ENCODE measurements around the gene KIAA0825. TPM values are rescaled to one million over a fixed set of nuclear protein-coding genes. Genes with fewer than 3 reads are reported as not detected.

Gene KIAA0825
- total and polyA plus RNA-seq, 5 donors, result 0.43 to 4.2 (median 3.5) TPM

DNA sequence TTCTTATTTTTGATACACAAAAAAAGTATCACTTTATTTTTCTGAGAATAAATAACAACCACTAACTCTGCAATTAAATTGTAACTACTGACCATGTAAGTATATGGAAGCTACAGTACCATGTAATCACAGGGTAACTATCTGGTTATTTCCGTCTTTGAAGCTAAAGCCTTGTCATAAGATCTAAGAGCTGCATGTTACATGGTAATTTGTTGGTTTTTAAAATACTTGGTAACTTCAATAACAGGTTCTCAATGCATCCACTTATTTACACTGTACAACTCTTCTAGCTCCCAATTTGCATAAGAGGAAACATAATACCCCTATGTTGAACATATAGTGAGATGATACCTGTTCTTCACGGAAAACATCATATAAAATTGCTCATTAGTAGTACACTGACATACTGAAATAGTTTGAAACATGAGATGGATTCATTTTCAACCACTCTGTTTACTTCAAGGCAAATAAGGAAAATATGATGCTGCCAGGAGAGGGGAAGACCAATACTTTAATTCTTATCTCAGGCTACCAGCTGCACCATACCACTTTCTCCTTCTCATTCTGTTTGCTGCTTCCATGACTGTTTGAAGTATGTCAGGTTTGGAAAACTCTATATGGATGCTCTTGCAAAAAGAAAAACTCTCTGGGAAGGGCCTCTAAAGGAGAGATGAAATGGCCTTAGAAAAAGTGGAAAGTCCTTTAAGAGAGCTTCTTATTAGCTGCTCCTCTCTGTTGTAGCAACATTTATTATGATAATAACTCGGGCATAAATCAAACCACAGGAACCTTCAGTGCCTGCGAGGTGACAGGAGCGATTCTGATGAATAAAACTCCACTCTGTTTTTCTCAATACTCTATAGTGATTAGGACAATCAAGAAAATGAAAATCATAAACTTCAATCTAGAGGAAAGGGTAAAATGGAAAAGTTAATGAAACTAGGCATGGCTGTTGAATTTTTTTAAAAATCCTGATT, 150.2 kb downstream of the KIAA0825 start:
- Histone ChIP-seq H3K9me3 (ENCODE audit: control insufficient read depth, low read length) (no peaks in the 10 kb centered on the region), H3K27ac (ENCODE audit: low read length) (no peak overlapping the region), H3K4me1 (ENCODE audit: control insufficient read depth, insufficient read depth, low read length) (peaks cover 1% of the 10 kb centered on the region), H3K4me3 (ENCODE audit: low read length) (no peak overlapping the region), H3K27me3 (ENCODE audit: control insufficient read depth, insufficient read depth) (no peaks in the 10 kb centered on the region)
- DNase-seq (no peak), ATAC-seq (no peak)
- 92% methylated on average over 5 of the region's 5 CpGs for WGBS
- intact Hi-C loops (cut with DNase I), result no loop called here

DNA sequence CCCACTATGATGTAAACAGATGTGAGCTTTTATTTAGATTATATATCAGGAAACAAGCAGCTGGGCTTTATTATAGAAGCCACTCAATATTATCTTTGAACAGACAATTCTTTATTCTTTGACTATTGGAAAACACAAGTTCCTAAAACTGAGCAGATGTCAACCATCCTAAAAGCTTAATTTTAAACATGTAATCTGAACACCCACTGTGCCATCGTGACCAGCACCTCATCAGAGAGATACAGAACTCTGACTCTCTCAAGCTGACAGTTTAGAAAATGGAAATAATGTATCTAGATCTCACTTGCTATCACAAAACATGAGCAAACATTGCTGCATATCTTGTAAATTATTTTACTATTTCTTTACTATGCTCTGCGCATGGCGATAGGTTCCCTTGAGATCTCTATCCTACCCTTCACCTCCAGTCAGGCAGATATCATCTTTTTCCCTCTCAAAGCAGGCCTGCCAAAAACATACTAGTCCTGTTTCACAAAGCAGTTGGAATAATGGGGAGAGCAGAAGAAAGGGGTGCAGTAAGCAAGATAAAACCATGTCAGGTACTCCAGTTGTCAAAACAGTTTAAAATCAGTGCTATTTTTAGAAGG, 151.0 kb downstream of the KIAA0825 start:
- Histone ChIP-seq H3K4me1 (ENCODE audit: control insufficient read depth, insufficient read depth, low read length) (peaks cover 1% of the 10 kb centered on the region), H3K9me3 (ENCODE audit: control insufficient read depth, low read length) (no peaks in the 10 kb centered on the region), H3K27me3 (ENCODE audit: control insufficient read depth, insufficient read depth) (no peaks in the 10 kb centered on the region), H3K27ac (ENCODE audit: low read length) (no peak overlapping the region), H3K4me3 (ENCODE audit: low read length) (no peak overlapping the region)
- ATAC-seq, result no peak
- no peak for DNase-seq
- intact Hi-C loops (cut with DNase I), result no loop called here
- 88% methylated on average over 3 of the region's 3 CpGs for WGBS

DNA sequence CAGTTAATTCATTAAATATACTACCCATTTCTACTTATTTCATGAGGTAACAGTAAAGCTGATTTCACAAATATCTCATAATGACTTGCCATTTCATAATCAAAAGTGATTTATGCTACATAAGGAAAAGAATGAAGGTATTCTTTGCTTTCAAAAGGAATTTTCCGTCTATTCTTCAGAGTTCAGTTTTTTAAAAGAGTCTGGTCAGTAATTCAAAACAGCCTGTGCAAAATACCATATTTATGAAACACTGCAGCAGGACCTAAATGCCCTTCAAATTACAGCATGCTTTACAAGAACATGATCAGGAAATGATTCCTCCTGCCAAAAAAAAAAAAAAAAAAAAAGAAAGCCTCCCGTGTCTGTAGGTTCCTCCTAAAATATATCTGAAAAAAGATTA, 154.7 kb downstream of the KIAA0825 start:
- ATAC-seq, result no peak
- no peak for DNase-seq
- Histone ChIP-seq H3K27me3 (ENCODE audit: control insufficient read depth, insufficient read depth) (no peaks in the 10 kb centered on the region), H3K27ac (ENCODE audit: low read length) (no peak overlapping the region), H3K9me3 (ENCODE audit: control insufficient read depth, low read length) (no peaks in the 10 kb centered on the region), H3K4me1 (ENCODE audit: control insufficient read depth, insufficient read depth, low read length) (no peaks in the 10 kb centered on the region), H3K4me3 (ENCODE audit: low read length) (no peak overlapping the region)
- intact Hi-C loops (cut with DNase I), result no loop called here
- WGBS, result 49% methylated on average over 2 of the region's 2 CpGs

DNA sequence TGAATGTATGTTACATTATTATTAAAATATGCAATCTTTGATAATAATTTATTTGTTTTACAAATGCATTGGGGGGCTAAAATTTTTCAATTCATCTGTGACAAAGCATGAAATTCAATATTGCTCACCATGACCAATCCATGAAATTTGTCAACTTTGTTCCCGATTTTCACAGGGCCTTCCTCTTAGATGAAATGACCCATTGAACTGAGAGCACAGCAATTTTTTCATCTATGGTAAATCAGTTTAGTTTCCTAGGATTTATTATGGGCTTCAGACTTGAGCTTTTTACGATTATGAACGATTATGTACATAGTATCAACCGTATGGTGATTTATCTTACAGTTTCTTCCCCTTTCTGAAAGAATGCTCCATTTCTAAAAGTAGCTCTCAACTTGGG, 157.3 kb downstream of the KIAA0825 start:
- no peaks in the 10 kb centered on the region for H3K9me3 ChIP-seq (ENCODE audit: control insufficient read depth, low read length)
- WGBS, result 90% methylated on average over 4 of the region's 4 CpGs
- no peak overlapping the region for H3K4me3 ChIP-seq (ENCODE audit: low read length)
- ATAC-seq (no peak), DNase-seq (no peak)
- intact Hi-C loops (cut with DNase I), result no loop called here
- no peaks in the 10 kb centered on the region for H3K27me3 ChIP-seq (ENCODE audit: control insufficient read depth, insufficient read depth)
- no peak overlapping the region for H3K27ac ChIP-seq (ENCODE audit: low read length)
- H3K4me1 ChIP-seq (ENCODE audit: control insufficient read depth, insufficient read depth, low read length), result no peaks in the 10 kb centered on the region

DNA sequence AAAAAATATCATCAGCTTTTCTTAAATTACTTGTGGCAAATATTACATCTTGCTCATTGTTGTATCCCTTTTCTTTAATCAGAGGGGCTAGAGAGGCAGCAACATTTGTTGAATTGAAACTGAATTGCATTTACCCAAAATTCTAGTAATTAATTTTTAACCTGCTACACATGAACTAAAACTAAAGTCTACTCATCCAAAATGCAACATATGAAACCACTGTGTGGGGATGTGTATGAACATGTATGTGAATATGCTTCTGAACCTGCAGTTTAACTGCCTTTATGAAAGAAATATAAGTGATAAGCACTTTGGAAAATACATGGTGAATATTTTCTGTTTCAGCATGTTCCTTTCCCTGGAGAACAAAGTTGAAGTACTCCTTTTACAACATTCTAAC, 158.5 kb downstream of the KIAA0825 start:
- ATAC-seq, result no peak
- intact Hi-C loops (cut with DNase I), result no loop called here

DNA sequence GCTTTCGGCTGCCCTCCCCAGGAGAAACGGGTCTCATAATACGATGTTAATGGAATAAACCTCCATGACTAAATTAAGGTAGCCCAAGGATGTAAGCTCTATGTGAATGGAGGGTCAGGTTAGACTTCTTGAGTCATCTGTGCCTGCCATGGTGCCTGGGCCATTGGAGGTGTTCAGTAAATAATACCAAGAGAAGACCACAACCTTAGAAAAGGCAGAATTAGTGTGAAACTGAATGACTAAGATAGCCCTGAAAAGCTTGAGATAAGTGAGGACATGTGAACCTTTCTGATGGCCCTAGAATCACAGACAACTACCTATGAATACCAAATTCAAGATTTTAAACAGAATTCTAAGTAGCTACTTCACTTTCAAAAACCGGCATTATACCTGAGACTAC, 160.6 kb downstream of the KIAA0825 start:
- H3K27me3 ChIP-seq (ENCODE audit: control insufficient read depth, insufficient read depth), result no peaks in the 10 kb centered on the region
- H3K4me3 ChIP-seq (ENCODE audit: low read length), result no peak overlapping the region
- DNase-seq (no peak), ATAC-seq (no peak)
- 96% methylated on average over 4 of the region's 4 CpGs for WGBS
- intact Hi-C loops (cut with DNase I), result no loop called here
- H3K27ac ChIP-seq (ENCODE audit: low read length), result no peak overlapping the region
- no peaks in the 10 kb centered on the region for H3K9me3 ChIP-seq (ENCODE audit: control insufficient read depth, low read length)
- no peaks in the 10 kb centered on the region for H3K4me1 ChIP-seq (ENCODE audit: control insufficient read depth, insufficient read depth, low read length)

More for the DNA sequence above, 158.5 kb downstream of the KIAA0825 start:
- Histone ChIP-seq H3K27ac (ENCODE audit: low read length) (no peak overlapping the region), H3K4me3 (ENCODE audit: low read length) (no peak overlapping the region), H3K9me3 (ENCODE audit: control insufficient read depth, low read length) (no peaks in the 10 kb centered on the region), H3K27me3 (ENCODE audit: control insufficient read depth, insufficient read depth) (no peaks in the 10 kb centered on the region), H3K4me1 (ENCODE audit: control insufficient read depth, insufficient read depth, low read length) (no peaks in the 10 kb centered on the region)
- no peak for DNase-seq

DNA sequence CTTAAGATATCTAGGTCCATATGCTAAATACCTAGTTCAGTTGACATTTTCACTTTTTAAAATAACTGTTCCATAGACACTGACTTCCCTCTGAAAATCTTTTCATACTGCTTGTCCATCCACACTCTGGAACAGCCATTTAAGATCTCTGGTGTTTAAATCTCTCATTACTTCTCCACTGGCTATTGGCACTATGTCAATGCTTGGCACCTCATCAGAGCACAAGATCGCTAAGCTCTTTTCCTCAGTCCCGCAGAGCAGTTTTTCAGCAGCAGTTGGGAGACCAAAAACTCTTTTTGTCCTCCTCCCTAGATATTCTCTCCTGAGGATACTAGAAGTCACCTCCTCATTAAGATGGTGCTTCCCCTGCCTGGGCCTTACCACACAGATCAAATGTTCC, 172.7 kb downstream of the KIAA0825 start:
- H3K4me3 ChIP-seq (ENCODE audit: low read length), result no peak overlapping the region
- intact Hi-C loops (cut with DNase I), result no loop called here
- H3K27ac ChIP-seq (ENCODE audit: low read length), result no peak overlapping the region
- no peak for ATAC-seq
- WGBS, result 75% methylated on average over 2 of the region's 2 CpGs
- H3K4me1 ChIP-seq (ENCODE audit: control insufficient read depth, insufficient read depth, low read length), result no peaks in the 10 kb centered on the region
- H3K27me3 ChIP-seq (ENCODE audit: control insufficient read depth, insufficient read depth), result no peaks in the 10 kb centered on the region
- DNase-seq, result no peak
- H3K9me3 ChIP-seq (ENCODE audit: control insufficient read depth, low read length), result no peaks in the 10 kb centered on the region

DNA sequence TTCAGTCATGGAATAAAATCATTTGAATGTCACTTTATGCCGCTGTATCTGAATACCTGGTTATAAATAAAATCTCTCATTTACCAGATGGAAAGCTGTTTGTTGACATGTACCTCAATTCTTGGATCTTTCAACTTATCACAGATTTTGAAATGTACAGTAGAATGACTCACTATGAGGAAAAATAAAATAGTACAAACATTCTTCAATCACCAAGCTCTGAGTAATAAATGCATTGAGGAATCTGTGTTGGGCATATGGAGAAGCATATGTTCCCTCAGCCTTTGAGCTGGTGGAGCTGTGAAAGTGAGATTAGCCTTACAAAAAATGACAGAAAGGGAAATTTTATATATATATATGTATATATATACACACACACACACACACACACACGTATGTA, 175.4 kb downstream of the KIAA0825 start:
- intact Hi-C loops (cut with DNase I), result no loop called here

DNA sequence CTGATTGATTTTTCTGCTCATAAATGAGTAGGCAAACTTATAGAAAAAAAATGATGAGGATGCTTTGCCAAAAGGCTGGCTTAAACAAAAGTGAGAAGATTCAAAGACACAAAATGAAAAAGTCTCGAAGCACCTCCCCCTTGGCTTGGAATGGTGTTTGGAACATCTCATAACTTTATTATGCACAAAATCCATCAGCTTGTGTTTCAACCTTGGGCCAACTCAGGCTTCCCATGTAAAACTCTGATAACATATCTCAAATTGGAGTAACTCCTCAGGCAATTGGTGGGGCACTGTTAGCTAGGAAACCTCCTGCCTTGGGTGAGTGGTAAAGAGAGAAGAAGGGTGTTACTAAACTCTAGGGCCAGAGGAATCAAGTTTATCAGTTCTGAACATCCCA, 176.3 kb downstream of the KIAA0825 start:
- Histone ChIP-seq H3K4me3 (ENCODE audit: low read length) (no peak overlapping the region), H3K9me3 (ENCODE audit: control insufficient read depth, low read length) (no peaks in the 10 kb centered on the region), H3K27me3 (ENCODE audit: control insufficient read depth, insufficient read depth) (no peaks in the 10 kb centered on the region), H3K27ac (ENCODE audit: low read length) (no peak overlapping the region), H3K4me1 (ENCODE audit: control insufficient read depth, insufficient read depth, low read length) (no peaks in the 10 kb centered on the region)
- DNase-seq, result no peak
- intact Hi-C loops (cut with DNase I), result no loop called here
- ATAC-seq, result no peak
- WGBS, result 78% methylated on average over 1 of the region's 1 CpG

More for the DNA sequence above, 175.4 kb downstream of the KIAA0825 start:
- no peak overlapping the region for H3K27ac ChIP-seq (ENCODE audit: low read length)
- ATAC-seq (no peak), DNase-seq (no peak)
- 94% methylated on average over 2 of the region's 2 CpGs for whole genome bisulfite sequencing
- H3K4me3 ChIP-seq (ENCODE audit: low read length), result no peak overlapping the region
- H3K27me3 ChIP-seq (ENCODE audit: control insufficient read depth, insufficient read depth), result no peaks in the 10 kb centered on the region
- no peaks in the 10 kb centered on the region for H3K4me1 ChIP-seq (ENCODE audit: control insufficient read depth, insufficient read depth, low read length)
- no peaks in the 10 kb centered on the region for H3K9me3 ChIP-seq (ENCODE audit: control insufficient read depth, low read length)

DNA sequence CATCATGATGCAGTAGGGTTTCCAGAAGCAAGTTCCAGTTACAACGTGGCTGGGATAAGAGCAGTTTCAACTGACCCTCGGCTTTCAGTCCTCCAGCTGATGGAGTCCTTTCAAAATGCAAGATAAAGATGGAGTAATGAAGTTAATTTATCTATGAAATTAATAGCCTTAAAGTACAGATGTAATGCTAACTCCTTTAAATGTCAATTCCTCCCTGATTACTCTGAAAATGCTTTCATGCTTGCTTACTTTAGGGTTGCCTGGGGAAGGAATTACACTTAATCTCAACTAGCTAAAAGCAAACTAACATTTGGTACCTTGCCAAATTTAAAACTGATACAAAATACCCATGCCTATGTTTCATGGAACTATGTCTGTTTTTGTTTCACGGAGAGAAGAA, 178.4 kb downstream of the KIAA0825 start:
- no peak overlapping the region for H3K4me3 ChIP-seq (ENCODE audit: low read length)
- DNase-seq (no peak), ATAC-seq (no peak)
- 51% methylated on average over 3 of the region's 3 CpGs for WGBS
- H3K4me1 ChIP-seq (ENCODE audit: control insufficient read depth, insufficient read depth, low read length), result no peaks in the 10 kb centered on the region
- H3K27ac ChIP-seq (ENCODE audit: low read length), result no peak overlapping the region
- H3K27me3 ChIP-seq (ENCODE audit: control insufficient read depth, insufficient read depth), result no peaks in the 10 kb centered on the region
- H3K9me3 ChIP-seq (ENCODE audit: control insufficient read depth, low read length), result no peaks in the 10 kb centered on the region
- intact Hi-C loops (cut with DNase I), result no loop called here

DNA sequence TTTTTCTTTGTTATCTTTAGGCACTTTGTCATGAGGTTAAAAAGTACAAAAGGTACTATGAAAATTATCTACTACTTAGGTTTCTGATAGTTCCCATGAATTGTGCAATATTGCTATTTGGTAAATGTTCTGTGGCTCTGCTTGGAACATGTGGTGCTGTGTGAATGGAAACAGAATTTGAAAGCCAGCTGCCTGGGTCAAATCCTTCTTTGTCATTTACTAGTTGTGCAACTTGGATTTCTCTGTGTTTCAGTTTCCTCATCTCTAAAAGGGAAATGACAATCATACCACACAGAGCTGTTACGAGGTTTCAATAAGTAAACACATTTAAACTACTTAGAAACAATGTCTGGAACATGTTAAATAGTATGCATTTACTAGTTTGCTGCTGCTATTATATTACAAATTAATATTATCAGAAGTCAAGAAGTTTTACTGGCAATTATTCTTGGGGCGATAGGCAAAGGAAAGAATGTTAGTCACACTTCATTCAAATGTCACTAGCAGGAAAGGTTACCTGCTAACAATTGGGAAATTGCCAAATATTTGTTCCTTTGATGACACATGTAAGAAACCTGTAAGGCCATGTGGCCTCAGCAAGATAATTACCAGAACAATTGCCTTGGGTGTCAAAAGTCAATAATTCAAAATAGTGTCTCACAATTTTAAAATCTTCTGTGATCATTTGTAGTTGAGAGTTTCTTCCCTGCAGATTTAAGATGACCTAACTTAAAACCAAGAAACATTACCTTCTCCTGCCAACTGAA, 184.8 kb downstream of the KIAA0825 start:
- WGBS, result 63% methylated on average over 2 of the region's 2 CpGs

More for the DNA sequence above, 184.8 kb downstream of the KIAA0825 start:
- peaks cover 3% of the 10 kb centered on the region for H3K4me1 ChIP-seq (ENCODE audit: control insufficient read depth, insufficient read depth, low read length)
- peak in 1 of 3 donors; percentile 13 for DNase-seq
- peak; percentile 68 to 72 for ATAC-seq
- H3K4me3 ChIP-seq (ENCODE audit: low read length), result no peak overlapping the region
- H3K27me3 ChIP-seq (ENCODE audit: control insufficient read depth, insufficient read depth), result no peaks in the 10 kb centered on the region
- H3K9me3 ChIP-seq (ENCODE audit: control insufficient read depth, low read length), result no peaks in the 10 kb centered on the region
- H3K27ac ChIP-seq (ENCODE audit: low read length), result no peak overlapping the region
- intact Hi-C loops (cut with DNase I), result no loop called here

All from right cardiac atrium (tissue), 5 donors.